Ramos (cell line): Measurements from ENCODE around the gene CIPC.

Source experiments
- in situ Hi-C: fragments of 300-500 bp; cut with MboI; formaldehyde crosslinking; loops from one replicate; pipeline ENCODE4 v1.14.3; 2022; ENCODE audit warnings: low sequenced_read_pairs; ENCODE audit not compliant: unreplicated experiment

CIPC gene

GRCh38 chr14:77143071-77143470 is 45.0 kb downstream of the CIPC start:
- in situ Hi-C loops: loop anchor here (10.0 kb wide), 1 partner anchor 172 kb away; no protein-coding TSS in a partner anchor

DNA sequence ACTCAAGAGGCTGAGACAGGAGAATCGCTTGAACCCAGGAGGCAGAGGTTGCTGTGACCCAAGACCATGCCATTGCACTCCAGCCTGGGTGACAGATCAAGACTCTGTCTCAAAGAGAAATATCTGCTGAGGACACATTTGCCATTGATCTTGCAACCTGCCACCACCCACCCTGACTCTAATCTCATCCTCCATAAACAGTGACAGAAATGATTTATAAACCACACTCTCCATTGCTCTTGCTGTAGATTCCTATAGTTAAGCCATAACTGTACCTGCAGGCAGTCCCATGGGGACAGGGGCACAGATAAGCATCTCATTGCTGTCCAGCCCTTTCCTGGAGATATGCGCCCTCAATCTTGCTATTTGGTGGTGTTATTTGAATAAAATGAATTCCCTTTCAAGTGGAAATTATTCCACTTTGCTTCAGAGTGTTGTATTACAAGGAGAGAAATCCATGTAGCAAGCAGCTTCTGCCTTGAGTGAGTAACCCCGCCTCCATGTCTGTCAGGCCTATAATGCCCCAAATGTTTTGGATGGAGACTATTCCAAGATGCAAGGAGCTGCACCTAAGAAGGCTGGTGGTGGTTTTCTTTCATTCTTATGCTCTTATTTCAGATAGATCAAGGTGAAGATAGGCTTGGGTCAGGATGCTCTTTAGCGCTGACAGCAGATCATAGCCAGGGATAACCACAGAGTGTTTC is 46.5 kb downstream of the CIPC start:
- in situ Hi-C loops: loop anchor here (10.0 kb wide), 1 partner anchor 170 kb away; no protein-coding TSS in a partner anchor

DNA sequence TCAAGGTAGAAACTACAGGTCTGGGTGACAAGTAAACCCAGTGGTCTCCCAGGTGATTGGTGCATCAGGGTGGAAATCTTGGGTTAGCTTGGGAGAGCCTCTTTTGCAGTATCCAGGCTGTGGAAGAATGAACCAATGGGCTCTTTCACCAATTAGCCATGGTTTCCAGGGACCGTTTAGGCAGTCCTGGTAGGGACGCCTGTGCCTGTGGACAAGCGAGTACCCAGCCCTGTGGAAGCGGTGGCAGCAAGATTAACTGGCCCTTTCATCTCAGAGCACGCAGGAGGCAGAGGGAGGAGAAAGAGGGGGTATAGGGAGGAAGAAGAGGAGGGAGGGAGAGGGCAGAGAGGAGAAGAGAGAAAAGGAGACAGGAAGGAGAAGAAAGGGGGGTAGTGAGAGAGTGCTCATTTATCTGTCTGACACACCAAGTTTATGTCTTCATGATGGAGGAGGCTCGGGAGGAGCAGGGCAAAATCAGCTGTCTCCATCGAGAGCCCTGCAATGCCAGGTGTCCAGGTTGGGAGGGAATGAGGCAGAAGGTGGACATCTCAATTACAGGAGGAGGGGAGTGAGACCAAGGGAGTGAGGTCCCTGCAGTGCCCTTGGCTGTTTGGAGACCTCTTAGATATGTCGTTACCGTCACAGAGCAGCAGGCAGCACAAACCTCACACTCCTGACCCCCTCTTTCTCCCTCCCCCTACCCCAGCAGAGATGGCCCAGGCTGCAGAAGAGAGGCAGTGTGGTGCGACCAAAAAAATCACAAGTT is 48.1 kb downstream of the CIPC start:
- in situ Hi-C loops: loop anchor here (10.0 kb wide), 1 partner anchor 169 kb away; no protein-coding TSS in a partner anchor

DNA sequence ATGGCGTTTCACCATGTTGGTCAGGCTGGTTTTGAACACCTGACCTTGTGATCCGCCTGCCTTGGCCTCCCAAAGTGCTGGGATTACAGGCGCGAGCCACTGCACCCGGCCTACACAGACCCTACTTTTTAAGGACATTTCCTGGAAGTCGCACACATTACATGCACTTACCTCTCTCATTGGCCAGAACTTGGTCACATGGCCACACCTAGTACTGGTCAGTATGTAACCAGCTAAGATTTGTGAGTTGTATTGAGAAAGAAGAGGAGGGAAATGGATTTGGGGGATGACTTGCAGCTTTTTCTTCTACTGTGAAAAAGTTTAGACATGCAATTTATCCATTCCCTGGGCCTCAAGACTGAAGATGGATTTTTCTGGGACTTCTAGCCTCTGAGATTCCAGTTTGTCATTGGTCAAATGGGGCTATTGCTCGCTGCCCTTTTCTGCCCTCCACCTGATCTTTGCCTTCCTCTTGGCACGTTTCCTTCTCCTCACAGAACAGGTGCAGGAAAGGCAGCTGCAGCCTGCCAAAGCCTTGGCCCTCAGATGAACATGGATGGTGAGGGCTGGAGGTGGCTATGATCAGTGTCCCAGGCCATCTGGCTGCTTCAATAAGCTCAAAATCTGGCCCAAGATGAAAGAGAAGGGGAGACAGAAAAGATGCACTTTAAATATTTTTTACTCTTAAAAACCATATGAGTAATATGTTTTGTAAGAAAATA is 50.6 kb downstream of the CIPC start:
- in situ Hi-C loops: loop anchor here (10.0 kb wide), 1 partner anchor 166 kb away; no protein-coding TSS in a partner anchor

DNA sequence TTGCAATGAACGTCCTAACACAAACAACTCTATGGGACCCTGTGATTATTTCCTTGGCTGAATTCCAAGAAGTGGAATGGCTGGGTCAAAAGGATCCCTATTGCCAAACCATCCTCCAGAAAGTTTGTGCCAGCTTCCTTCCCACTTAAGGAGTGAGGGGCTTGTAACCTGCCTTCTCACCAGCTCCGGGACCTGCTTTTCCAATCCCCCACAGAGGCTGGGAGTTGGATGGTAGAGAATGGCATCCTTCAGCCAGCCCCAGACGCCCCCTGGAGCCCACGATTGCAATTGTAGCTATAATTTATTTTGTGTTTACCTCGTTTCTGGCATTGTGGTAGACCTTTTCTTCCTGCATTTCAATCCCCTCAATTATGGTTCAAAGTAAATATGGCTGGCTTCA is 53.2 kb downstream of the CIPC start:
- in situ Hi-C loops: no loop called here

DNA sequence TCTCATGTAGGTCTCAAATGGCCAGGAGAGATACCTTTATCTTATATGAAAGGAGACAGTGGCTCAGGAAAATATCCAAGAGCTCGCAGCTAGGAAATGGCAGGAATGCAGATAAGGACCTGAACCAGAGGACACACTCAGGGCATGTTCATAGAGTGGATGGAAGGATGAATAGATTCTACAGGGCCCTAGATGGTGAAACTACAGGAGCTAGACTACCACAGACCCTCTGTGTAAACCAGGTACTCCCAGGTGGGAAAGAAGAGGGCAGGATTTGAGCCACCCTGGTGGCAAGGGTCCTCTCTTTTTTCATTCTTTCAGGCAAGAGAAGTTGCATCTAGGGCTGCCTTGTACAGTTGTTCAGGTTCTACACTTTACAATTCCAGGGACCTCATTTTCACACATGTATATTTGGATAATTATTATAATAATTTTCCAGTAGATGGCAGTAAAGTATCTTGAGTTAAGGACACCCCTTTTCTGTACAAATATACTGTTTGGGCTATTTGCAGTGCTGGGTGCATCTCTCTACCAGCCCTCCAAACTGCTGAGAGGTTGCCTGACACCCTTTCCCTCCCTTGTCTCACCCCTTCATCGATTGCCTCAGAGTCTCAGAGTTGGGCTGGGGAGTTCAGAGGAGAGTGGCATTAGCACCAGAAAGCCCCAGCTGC is 54.0 kb downstream of the CIPC start:
- in situ Hi-C loops: no loop called here

GRCh38 chr14:77153802-77154201 is 55.7 kb downstream of the CIPC start:
- in situ Hi-C loops: no loop called here

DNA sequence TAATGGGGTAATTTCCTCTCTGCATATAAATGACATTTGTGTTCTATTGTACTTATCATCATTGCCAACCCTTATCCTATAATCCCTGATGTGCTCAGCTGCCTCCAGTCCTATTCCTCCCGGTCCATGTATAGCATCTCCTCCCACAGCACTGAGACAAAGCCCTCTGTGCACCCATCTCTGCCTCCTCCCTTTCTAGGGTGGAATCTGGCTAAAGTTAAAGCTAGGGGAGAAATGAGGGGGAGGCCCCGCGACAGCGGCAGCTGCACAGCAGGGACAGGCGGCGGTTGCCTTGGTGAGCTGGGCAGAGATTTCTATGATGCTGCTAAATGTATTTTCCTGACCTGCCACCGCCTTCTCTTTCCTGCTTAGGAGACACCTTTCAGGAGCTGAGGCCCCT is 56.4 kb downstream of the CIPC start:
- in situ Hi-C loops: no loop called here

- in situ Hi-C loops: no loop called here
Observed at GRCh38 chr14:77155083-77155482, 57.0 kb downstream of the CIPC start.

- in situ Hi-C loops: no loop called here
Observed at GRCh38 chr14:77157740-77158139, 59.7 kb downstream of the CIPC start.

DNA sequence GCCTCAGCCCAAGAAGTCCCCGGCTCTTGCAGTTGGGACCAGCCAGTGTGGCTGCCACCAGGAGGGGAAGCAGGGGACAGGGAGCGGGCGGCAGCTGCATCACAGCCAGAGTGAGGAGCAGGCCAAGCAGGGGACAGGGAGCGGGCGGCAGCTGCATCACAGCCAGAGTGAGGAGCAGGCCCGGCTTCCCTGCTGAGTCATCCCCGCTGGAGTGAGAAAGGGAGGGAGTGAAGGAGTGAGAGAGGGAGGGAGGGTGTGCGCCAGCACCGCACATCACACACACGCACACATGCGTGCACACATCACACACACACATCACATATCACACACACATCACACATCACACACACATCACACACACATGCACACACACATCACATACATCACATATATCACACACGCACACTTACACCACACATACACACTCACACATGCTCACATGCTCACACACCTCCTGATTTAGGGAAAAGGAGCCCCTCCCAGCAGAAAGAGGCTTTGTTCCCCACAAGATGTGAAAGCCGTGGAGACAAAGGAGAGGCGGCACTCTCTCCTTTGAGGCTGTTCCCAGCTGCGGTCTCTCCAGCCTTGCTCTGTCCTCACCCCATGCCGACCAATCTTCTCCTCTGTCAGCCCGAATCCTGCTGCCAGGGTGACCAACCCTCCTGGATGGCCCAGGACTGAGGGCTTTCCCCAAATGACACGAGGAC is 60.3 kb downstream of the CIPC start:
- in situ Hi-C loops: no loop called here

- in situ Hi-C loops: no loop called here
Observed at GRCh38 chr14:77158882-77159255, 60.8 kb downstream of the CIPC start.

- in situ Hi-C loops: no loop called here
Observed at GRCh38 chr14:77161011-77161410, 63.0 kb downstream of the CIPC start.
